HepG2 (cell line): ENCODE results near the gene COL2A1. TPM values are rescaled to one million over a fixed set of nuclear protein-coding genes. Genes with fewer than 3 reads are reported as not detected.
A peak's percentile ranks its signal among the peaks of the same experiment; 100 is the strongest.

ENCODE experiments used
- CENPBD1 ChIP-seq: sonication (generic); formaldehyde crosslinking; IDR thresholded peaks from 2 replicates; pipeline ENCODE4 v1.8.0; 2022; ENCODE audit warnings: missing genetic modification reagents, low read depth, mild to moderate bottlenecking, borderline replicate concordance
- CHD2 ChIP-seq: IDR thresholded peaks from 2 replicates; pipeline ENCODE4 v1.6.1; 2011; ENCODE audit warnings: low read depth, low read length, improper control_type of control experiment
- FLYWCH1 ChIP-seq: sonication (generic); formaldehyde crosslinking; IDR thresholded peaks from 2 replicates; pipeline ENCODE4 v1.8.1; 2023; ENCODE audit warnings: mild to moderate bottlenecking, missing genetic modification reagents
- MED8 ChIP-seq: sonication (generic); formaldehyde crosslinking; IDR thresholded peaks from 2 replicates; pipeline ENCODE4 v1.8.1; 2023; ENCODE audit warnings: mild to moderate bottlenecking, missing genetic modification reagents; ENCODE audit not compliant: insufficient replicate concordance
- MNT ChIP-seq: fragments of 450-650 bp; IDR thresholded peaks from 2 replicates; pipeline ENCODE4 v1.6.1; 2016
- MYC ChIP-seq: sonication (generic); formaldehyde crosslinking; IDR thresholded peaks from 2 replicates; pipeline ENCODE4 v1.9.0; 2021; ENCODE audit warnings: missing genetic modification reagents, borderline replicate concordance
- PRMT3 ChIP-seq: sonication (generic); formaldehyde crosslinking; IDR thresholded peaks from 2 replicates; pipeline ENCODE4 v1.8.1; 2022; ENCODE audit warnings: low read depth, mild to moderate bottlenecking, moderate library complexity, missing genetic modification reagents, borderline replicate concordance
- RBM22 ChIP-seq: fragments of 200-400 bp; formaldehyde crosslinking; optimal IDR thresholded peaks from 2 replicates; pipeline ENCODE3; 2017; ENCODE audit warnings: mild to moderate bottlenecking, low read length, moderate library complexity
- RFX1 ChIP-seq: fragments of 450-650 bp; IDR thresholded peaks from 2 replicates; pipeline ENCODE4 v1.6.1; 2017
- SATB2 ChIP-seq: sonication (generic); formaldehyde crosslinking; IDR thresholded peaks from 2 replicates; pipeline ENCODE4 v1.5.0; 2020; ENCODE audit warnings: missing genetic modification reagents
- SSRP1 ChIP-seq: IDR thresholded peaks from 2 replicates; pipeline ENCODE4 v1.6.1; 2016; ENCODE audit warnings: control low read depth
- TBP ChIP-seq: sonication (generic); formaldehyde crosslinking; IDR thresholded peaks from 2 replicates; pipeline ENCODE4 v1.5.0; 2020; ENCODE audit warnings: missing genetic modification reagents
- THAP8 ChIP-seq: sonication (generic); formaldehyde crosslinking; IDR thresholded peaks from 2 replicates; pipeline ENCODE4 v1.5.1; 2020; ENCODE audit warnings: missing genetic modification reagents, mild to moderate bottlenecking, borderline replicate concordance
- ZBTB1 ChIP-seq: sonication (generic); formaldehyde crosslinking; IDR thresholded peaks from 2 replicates; pipeline ENCODE4 v1.4.0; 2020; ENCODE audit warnings: missing genetic modification reagents, borderline replicate concordance
- ZBTB20 ChIP-seq: sonication (generic); formaldehyde crosslinking; IDR thresholded peaks from 2 replicates; pipeline ENCODE4 v1.8.1; 2023; ENCODE audit warnings: missing genetic modification reagents, low read depth, mild to moderate bottlenecking, borderline replicate concordance
- ZFP37 ChIP-seq: sonication (generic); formaldehyde crosslinking; IDR thresholded peaks from 2 replicates; pipeline ENCODE4 v1.4.0; 2020; ENCODE audit warnings: missing genetic modification reagents, borderline replicate concordance
- ZHX2 ChIP-seq, 2 experiments: sonication (generic) in 1 of 2; formaldehyde crosslinking in 1 of 2; IDR thresholded peaks; 2 replicates each; pipeline versions ENCODE4 v1.6.1 to v1.9.0; 2014 to 2022; ENCODE audit warnings: antibody characterized with exemption in 1 of 2, borderline replicate concordance in 1 of 2, inconsistent platforms in 1 of 2, low read depth in 1 of 2, missing genetic modification reagents in 1 of 2
- ZIK1 ChIP-seq: sonication (generic); formaldehyde crosslinking; IDR thresholded peaks from 2 replicates; pipeline ENCODE4 v1.5.0; 2020; ENCODE audit warnings: mild to moderate bottlenecking, low read depth, missing genetic modification reagents, borderline replicate concordance
- ZNF589 ChIP-seq: sonication (generic); formaldehyde crosslinking; conservative IDR thresholded peaks from 2 replicates; pipeline ENCODE4 v1.8.0; 2022; ENCODE audit warnings: mild to moderate bottlenecking, moderate library complexity, missing genetic modification reagents
- ZNF766 ChIP-seq: sonication (generic); formaldehyde crosslinking; IDR thresholded peaks from 2 replicates; pipeline ENCODE4 v1.5.0; 2020; ENCODE audit warnings: missing genetic modification reagents, borderline replicate concordance
- ZNF780A ChIP-seq: sonication (generic); formaldehyde crosslinking; IDR thresholded peaks from 2 replicates; pipeline ENCODE4 v1.8.0; 2022; ENCODE audit warnings: mild to moderate bottlenecking, missing genetic modification reagents, moderate library complexity
- polyA plus RNA-seq, 8 experiments: library from polyadenylated mRNA; depleted of rRNA in 3 of 8; stranded (reverse) in 7 of 8; unstranded in 1 of 8; fragments of >200 nt; fragmentation: Illumina TruSeq in 4 of 8; extraction: Trizol in 4 of 8; gene quantifications; 2 replicates each; pipeline versions ENCODE4 v1.2.1 to v1.2.3, GENCODE V29; 2011 to 2016; ENCODE audit warnings: low read depth in 4 of 8, missing spikeins in 1 of 8, mixed read lengths in 1 of 8; ENCODE audit not compliant: insufficient read depth in 1 of 8
- total RNA-seq, 5 experiments: library from RNA; depleted of rRNA; stranded (reverse); fragments of >200 nt; fragmentation: Illumina TruSeq; extraction: Trizol; gene quantifications; 2 replicates each; pipeline ENCODE4 v1.2.3, GENCODE V29; 2016; ENCODE audit warnings: low read depth in 1 of 5

COL2A1 gene
- total and polyA plus RNA-seq, 2 of the 13 experiments (the other 11 are each of a cell fraction or from before 2014, with no cell fraction given) = 7.4 to 38.3 TPM

GRCh38 chr12:47963340-47964040, 40.8 kb downstream of the COL2A1 start, which contains the start of gene TMEM106C (continued):
- TF ChIP-seq ZHX2 (IDR thresholded peaks at IDR 0.05; ENCODE audit: low read depth) = no peak
- 0 out of 2 replicates have a peak, but pooled peaks have one; percentile 57 for TF ChIP-seq ZHX2 (CRISPR knock-in tag; IDR thresholded peaks at IDR 0.05; ENCODE audit: borderline replicate concordance)
- no peak for TF ChIP-seq RBM22
- TF ChIP-seq PRMT3 (CRISPR knock-in tag) = no peak
- TF ChIP-seq ZNF589 (CRISPR knock-in tag) = no peak
- TF ChIP-seq ZNF780A = no peak
- peak; percentile 32; the same call in 1 of the 2 replicates for TF ChIP-seq ZBTB20
- TF ChIP-seq TBP (CRISPR knock-in tag) = no peak
- no peak for TF ChIP-seq THAP8
- TF ChIP-seq MED8 (CRISPR knock-in tag) = no peak
- TF ChIP-seq MYC (CRISPR knock-in tag) = peak; percentile 61
- TF ChIP-seq ZBTB1 (CRISPR knock-in tag) = no peak
- TF ChIP-seq ZIK1 (CRISPR knock-in tag) = 0 out of 2 replicates have a peak, but pooled peaks have one; percentile 45
- TF ChIP-seq CENPBD1 (CRISPR knock-in tag) = no peak
- no peak for TF ChIP-seq FLYWCH1
- TF ChIP-seq RFX1 = no peak
- peak; percentile 93; the same call in 1 of the 2 replicates for TF ChIP-seq ZNF766 (CRISPR knock-in tag)
- TF ChIP-seq CHD2 = 0 out of 2 replicates have a peak, but pooled peaks have one; percentile 31
- no peak for TF ChIP-seq MNT
- peak; percentile 30; the same call in 1 of the 2 replicates for TF ChIP-seq SSRP1 (CRISPR knock-in tag)
- no peak for TF ChIP-seq ZFP37 (CRISPR knock-in tag)
- 0 out of 2 replicates have a peak, but pooled peaks have one; percentile 61 for TF ChIP-seq SATB2 (CRISPR knock-in tag)
